GM19395 (cell line): Measurements from ENCODE around the gene HNRNPA2B1.
"Not testable (repeated sequence)": the region's sequence is repeated elsewhere in the genome, so short reads cannot be mapped to it uniquely, and the experiment has no call there.

ENCODE experiments used
- ATAC-seq: cut with Tn5 transposase; IDR thresholded peaks from one replicate; pipeline ENCODE4 v1.9.1; 2021; ENCODE audit warnings: mild to moderate bottlenecking, moderate library complexity; ENCODE audit not compliant: unreplicated experiment

Gene HNRNPA2B1

DNA sequence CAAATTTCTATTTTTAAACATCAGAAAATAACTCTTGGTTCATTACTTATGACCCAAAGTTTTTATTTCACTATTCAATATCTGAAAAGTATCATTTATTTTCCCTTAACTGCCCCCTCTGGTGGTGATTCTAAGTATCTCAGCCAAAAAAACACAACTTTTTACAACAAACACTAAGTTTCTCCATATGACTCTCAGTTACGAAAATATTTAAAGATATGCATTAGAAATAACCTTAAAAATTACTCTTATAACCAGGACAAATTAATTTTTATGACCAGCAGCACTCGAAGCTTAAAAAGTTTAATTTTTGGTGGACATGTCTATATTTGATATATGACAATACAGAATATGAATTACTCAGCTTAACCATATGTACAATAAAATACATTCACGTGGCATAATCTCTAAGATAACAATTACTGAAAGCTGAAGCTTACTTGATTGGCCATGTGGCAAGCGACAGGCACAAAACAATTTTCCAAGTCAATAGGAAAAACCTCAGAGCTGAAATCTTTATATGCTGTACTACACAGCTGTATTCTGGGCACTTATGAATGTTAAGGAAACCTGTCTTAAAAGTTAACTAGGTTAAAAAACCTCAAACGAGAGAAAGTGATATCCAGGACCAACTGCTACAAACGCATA is 2.3 kb downstream of the HNRNPA2B1 start:
- no peak for ATAC-seq

DNA sequence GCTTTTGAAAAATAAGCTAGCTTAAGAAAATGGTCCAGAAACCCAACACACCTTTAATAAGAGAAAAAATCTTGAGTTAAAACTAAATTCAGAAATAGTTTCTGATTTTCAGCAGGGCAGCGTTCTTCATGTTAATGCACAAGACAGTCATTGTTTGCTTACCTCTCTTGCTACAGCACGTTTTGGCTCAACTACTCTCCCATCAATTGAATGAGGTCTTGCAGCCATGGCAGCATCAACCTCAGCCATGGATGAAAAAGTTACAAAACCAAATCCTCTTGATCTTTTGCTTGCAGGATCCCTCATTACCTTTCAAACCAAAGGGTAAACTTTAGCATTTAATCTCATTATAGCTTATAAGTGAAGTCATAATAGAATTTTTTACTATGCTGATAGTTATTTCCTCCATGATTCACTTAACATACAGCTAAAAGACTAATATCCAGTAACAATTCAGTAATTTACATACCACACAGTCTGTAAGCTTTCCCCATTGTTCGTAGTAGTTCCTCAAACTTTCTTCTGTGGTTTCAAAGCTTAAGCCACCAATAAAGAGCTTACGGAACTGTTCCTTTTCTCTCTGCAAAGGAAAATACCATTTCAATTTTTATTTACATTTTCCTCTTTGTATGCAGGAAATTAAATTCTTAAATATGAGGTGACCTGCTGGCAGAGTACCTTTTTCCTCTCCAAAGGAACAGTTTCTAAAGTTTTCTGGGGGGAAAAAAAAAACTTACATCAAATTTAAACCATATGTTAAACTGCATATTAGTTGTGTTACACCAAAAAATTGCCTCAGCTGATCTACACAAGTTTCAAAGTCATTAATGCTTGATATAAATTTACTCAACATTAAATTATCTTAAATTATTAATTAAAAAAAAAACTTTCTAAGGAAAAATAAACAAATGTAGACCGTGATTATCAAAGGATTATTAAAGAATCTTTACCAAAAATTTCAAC is 3.1 kb downstream of the HNRNPA2B1 start:
- no peak for ATAC-seq

- no peak for ATAC-seq
These were observed 4.5 kb downstream of the HNRNPA2B1 start for GRCh38 chr7:26195867-26196657.

DNA sequence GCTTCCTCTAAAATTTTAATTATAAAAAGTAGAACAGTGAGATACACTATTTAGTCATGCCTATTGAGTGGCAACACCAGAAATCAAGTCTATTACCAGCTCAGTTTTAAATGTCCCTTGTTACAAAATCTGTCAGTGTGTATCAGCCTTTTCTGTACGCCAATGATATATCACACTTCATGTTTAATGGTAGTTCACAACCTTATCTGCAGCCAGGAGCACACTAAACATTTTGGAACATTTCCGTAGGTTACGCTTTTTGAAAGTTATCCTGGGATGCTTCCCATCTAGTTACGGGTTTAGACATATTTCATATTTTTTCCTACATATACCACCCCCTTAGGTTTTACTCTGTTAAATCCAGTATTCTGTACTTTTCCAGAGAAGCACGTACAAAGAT is 5.4 kb downstream of the HNRNPA2B1 start:
- ATAC-seq, result no peak

- ATAC-seq, result not testable (repeated sequence)
These were observed 5.8 kb downstream of the HNRNPA2B1 start for GRCh38 chr7:26194764-26195163.

- ATAC-seq, result no peak
These were observed 6.9 kb downstream of the HNRNPA2B1 start for GRCh38 chr7:26193432-26194207.

DNA sequence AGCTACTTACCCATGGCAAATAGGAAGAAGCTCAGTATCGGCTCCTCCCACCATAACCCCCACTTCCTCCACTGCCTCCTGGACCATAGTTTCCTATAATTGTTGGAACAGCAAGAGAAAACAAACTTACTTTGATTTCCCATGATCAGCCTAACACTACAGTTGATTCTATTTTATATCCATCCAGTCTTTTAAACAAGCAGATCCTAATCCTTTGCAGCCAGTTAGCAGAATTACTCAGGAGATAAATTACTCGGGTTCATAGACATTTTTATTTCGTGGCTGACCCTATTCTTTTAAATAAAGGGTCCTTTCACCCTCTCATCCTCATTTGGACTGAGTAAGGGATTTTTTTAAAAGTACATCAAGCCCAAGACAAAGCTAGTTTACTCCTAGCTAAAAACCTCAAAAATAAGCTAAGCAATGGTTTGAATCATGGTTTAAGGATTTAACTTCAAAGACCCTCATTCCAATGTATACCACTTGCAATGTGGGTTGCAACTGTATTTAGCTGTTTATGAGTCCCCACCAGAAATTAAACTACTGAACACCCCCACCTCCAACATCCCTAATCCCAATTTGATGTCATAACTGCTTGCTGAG is 8.0 kb downstream of the HNRNPA2B1 start:
- ATAC-seq, result no peak

- no peak for ATAC-seq
These were observed 8.5 kb downstream of the HNRNPA2B1 start for GRCh38 chr7:26191974-26192479.

DNA sequence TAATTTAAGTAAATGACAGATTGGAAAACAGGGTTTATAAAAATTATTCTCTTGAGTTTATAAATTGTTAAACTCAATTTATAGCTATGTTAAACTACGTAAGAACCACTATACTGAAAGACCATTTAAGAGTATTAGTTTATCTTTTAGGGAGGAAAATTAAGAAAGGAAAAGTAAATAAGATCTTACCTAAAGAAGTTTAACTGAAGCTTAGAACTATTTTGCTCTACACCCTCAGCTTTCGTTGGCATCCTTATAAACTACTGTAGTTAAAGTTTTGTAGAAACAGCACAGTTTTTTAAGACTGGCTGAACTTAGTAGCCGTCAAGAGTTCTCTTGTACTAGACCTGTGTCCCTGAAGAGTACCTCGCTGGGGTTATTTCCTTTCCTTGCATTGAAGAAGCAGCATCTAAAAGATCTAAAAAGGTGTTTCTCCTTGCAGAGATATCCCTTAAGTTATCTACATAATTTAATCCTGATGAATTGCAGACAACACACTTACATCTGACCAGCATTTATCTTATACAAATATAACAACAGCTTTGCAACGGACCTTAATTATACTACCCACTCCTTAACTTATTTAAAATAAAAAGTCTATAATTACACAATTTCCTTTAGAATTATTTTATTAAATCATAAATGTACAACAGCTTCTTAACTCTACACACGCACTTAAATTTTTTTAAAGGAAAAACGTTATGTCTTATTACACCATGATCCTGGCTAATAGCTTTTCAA is 9.1 kb downstream of the HNRNPA2B1 start:
- ATAC-seq, result no peak

GRCh38 chr7:26190417-26190869 is 10.1 kb downstream of the HNRNPA2B1 start:
- ATAC-seq, result no peak

GRCh38 chr7:26189697-26190096 is 10.8 kb downstream of the HNRNPA2B1 start:
- ATAC-seq, result no peak

- ATAC-seq, result no peak
These were observed 11.5 kb downstream of the HNRNPA2B1 start for GRCh38 chr7:26188957-26189541.

DNA sequence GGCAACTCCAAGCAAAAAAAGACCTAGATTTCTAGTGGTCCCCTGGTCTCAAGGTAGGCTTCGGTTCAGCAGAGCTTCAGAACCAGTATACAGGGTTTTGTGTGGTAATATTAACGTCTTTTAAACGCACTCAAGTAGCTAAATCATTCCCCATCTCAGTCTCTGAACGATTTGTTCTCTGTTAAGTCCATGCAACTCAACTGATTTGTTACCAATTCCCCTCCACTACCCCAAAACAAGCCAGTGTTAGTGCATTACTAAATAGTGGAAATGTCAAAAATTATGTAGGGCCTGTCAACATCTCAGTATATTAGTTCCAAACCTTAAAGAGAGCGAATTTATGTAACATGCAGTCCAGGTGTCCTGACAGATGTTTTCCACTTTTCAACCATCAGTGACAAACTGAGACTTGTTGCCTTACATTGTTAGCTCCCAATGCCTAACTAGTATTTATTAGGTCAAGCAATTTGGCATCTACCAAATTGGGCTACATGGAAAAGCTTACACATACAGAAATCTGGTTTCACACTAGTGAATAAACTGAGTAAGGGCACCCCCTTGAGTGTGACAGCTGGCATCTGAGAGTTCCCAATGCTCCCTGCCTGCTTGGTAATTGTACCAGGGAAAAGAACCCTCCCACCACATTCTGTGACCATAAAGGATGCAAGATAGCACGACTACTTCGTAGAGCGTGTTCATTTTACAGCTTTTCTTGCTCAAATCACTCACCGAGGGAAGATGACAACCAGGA is 12.2 kb downstream of the HNRNPA2B1 start:
- ATAC-seq, result no peak

DNA sequence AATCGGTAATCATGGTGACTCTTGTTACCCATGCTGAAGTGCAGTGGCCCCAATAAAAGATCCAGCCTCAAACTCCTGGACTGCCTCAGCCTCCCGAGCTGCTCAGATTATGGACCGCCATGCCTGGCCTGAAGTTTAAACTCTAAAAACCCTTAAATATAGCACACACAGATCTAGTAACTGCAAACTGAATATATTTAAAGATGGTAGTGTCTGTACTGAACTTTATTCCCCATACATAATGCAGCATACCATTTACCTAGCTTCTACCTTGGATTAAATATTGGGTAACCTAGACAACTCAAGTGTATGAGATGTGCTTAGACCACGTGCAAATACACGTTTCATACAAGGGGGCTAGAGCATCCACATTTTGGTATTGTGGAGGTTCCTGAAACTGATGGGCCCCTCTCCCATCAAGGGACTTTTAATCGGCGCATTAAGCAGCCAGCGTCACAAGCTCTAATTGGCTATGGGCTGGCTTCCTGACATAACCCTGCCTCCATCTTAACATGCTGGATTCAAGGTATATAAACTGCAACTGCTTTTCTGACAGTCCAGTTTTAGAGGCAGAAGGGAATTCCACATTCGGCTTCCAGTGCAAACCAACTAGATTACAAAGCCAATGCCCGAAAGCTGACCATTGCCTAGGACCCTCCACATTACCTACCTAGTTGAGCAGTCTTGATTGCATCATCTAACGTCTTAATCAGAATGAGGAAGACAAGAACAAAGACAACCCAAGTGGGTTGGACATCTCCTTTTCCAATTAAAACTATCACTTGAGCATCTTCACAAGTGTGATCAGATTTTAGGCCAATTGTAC is 13.0 kb downstream of the HNRNPA2B1 start:
- no peak for ATAC-seq

DNA sequence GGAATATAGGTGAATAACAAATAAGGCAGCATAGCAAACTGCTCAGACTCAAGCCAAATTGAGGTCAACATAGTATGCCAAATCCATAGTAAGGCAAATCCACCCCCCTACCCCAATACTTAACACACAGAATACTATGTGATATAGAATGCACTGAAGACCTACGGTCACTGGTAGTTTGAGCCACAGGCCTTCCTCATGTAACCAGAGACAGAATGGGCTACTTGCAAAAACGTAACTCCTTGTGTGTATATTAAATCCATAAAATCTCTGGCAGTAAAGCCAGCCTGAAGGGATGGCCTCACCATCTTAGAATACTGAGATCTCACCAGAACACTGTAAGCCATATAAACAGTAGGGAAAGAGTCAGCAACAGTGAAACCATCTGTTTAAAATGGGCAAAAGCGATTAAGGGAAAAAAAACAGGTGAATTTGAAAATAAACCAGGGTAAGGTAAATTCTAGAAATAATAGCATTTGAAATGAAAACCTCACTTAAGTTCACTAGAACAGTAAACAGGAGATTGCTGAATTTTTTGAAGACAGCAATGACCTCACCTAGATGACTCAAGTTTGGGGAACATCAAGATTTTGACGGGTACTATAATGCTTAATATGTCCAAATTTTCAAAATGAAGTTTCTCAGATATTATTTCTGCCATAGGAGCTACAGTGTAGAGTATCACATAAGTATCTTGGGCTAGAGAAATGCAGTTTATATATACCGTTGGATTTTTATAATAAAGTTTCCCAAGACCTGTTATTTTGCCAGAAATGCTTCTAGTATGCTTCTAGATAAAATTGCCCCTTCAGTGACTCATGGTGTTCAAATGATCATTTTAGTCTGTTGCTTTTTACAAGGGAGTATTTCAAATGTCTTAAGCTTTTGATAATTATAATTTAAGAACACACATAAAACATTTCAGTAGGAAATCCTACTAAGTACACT is 13.9 kb downstream of the HNRNPA2B1 start:
- ATAC-seq, result no peak

DNA sequence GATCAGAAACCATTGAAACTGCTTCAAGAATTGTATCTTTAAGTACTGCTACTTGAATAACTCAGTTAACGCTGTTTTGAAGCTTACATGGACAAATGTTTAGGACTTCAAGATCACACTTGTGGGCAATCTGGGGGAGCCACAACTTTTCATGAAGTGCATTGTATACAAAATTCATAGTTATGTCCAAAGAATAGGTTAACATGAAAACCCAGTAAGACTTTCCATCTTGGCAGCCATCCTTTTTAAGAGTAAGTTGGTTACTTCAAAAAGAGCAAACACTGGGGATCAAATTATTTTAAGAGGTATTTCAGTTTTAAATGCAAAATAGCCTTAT is 14.7 kb downstream of the HNRNPA2B1 start:
- no peak for ATAC-seq
